K562 (cell line): ENCODE measurements around the gene LPIN1. TPM values are rescaled to one million over a fixed set of nuclear protein-coding genes. Genes with fewer than 3 reads are reported as not detected.
A peak's percentile ranks its signal among the peaks of the same experiment; 100 is the strongest.

Source experiments
- ATAC-seq: fragments of 200-7000 bp; cut with Tn5 transposase; 3 replicates; pipeline ENCODE4 v1.9.1; 2020; ENCODE audit warnings: moderate library complexity
- BruUV-seq: library from RNA; stranded (reverse); fragments of 400-500 nt; replicated peaks from 2 replicates; lab custom pipeline; 2021; lab: Mats Ljungman, UMichigan
- CTCF ChIA-PET: fragments of 300-600 bp; formaldehyde crosslinking; extraction: SDS; loops from one replicate; lab custom pipeline; 2021; ENCODE audit warnings: low intra/inter-chr PET ratio; lab: Yijun Ruan, JAX
- POLR2A ChIA-PET: fragments of 300-600, 350-650 bp; sonication (Branson Sonifier 250); formaldehyde crosslinking; extraction: SDS; loops from one replicate; lab custom pipeline; 2021; ENCODE audit warnings: antibody characterized with exemption, inconsistent platforms; lab: Yijun Ruan, JAX
- DNase-seq, 4 experiments: peaks; one replicate each; pipeline versions ENCODE4 v3.0.0 to v3.0.0-alpha.2; 2011 to 2018; ENCODE audit warnings: low spot score in 3 of 4, mixed read lengths in 3 of 4; ENCODE audit errors: extremely low read depth in 1 of 4
- FAIRE-seq: peaks from 2 replicates; lab custom pipeline; 2011; peaks lifted over from hg19 to GRCh38; lab: Jason Lieb, UNC
- H2AFZ ChIP-seq: 2 replicates; pipeline ENCODE4 v1.6.0; 2011; ENCODE audit warnings: low read depth, low read length, control low read depth, inconsistent platforms
- H3K27ac ChIP-seq: fragments of 200-600 bp; 3 replicates; pipeline ENCODE4 v1.8.0; 2011; ENCODE audit warnings: low read depth, mild to moderate bottlenecking, control low read depth, inconsistent platforms, low read length, moderate library complexity, mixed read lengths; ENCODE audit errors: extremely low read depth
- H3K27me3 ChIP-seq, 2 experiments: fragments of 300-600 bp in 1 of 2; 2 replicates in 1 of 2; 3 replicates in 1 of 2; pipeline versions ENCODE4 v1.6.0 to v1.8.0; 2011; ENCODE audit warnings: inconsistent platforms in 2 of 2, low read length in 2 of 2, mild to moderate bottlenecking in 1 of 2, mixed read lengths in 1 of 2, moderate library complexity in 1 of 2; ENCODE audit not compliant: control insufficient read depth in 2 of 2, insufficient read depth in 2 of 2
- H3K36me3 ChIP-seq: fragments of 300-600 bp; 3 replicates; pipeline ENCODE4 v1.8.0; 2011; ENCODE audit warnings: mild to moderate bottlenecking, low read length, inconsistent platforms; ENCODE audit not compliant: control insufficient read depth, insufficient read depth
- H3K4me1 ChIP-seq, 2 experiments: fragments of 200-600 bp in 1 of 2; replicated peaks in 1 of 2; 2 replicates in 1 of 2; 3 replicates in 1 of 2; pipeline versions ENCODE4 v1.5.1 to v1.8.0; 2011; ENCODE audit warnings: inconsistent platforms in 2 of 2, low read length in 2 of 2, mild to moderate bottlenecking in 1 of 2, mixed read lengths in 1 of 2, moderate library complexity in 1 of 2; ENCODE audit not compliant: control insufficient read depth in 2 of 2, insufficient read depth in 2 of 2
- H3K4me2 ChIP-seq: 2 replicates; pipeline ENCODE4 v1.6.1; 2011; ENCODE audit warnings: low read length, control low read depth, inconsistent platforms, mixed read lengths; ENCODE audit not compliant: insufficient read depth
- H3K4me3 ChIP-seq: fragments of 200-600 bp; sonication (generic), shearing (Covaris generic); 2 replicates; pipeline ENCODE4 v1.5.1; 2016; ENCODE audit warnings: control low read depth, inconsistent platforms
- H3K79me2 ChIP-seq: fragments of 200-600 bp; 3 replicates; pipeline ENCODE4 v1.8.0; 2011; ENCODE audit warnings: low read length, inconsistent platforms; ENCODE audit not compliant: control insufficient read depth, insufficient read depth
- H3K9ac ChIP-seq, 2 experiments: 2 replicates each; pipeline versions ENCODE4 v1.6.0 to v1.6.1; 2011; ENCODE audit warnings: low read depth in 2 of 2, low read length in 2 of 2, control low read depth in 1 of 2, inconsistent platforms in 1 of 2, mild to moderate bottlenecking in 1 of 2, mixed read lengths in 1 of 2; ENCODE audit not compliant: insufficient read depth in 1 of 2
- H3K9me1 ChIP-seq: one replicate; pipeline ENCODE4 v1.6.0; 2011; ENCODE audit warnings: inconsistent platforms, mild to moderate bottlenecking, low read length, moderate library complexity; ENCODE audit not compliant: control insufficient read depth, insufficient read depth
- H3K9me3 ChIP-seq: replicated peaks from 2 replicates; pipeline ENCODE4 v1.5.1; 2011; ENCODE audit warnings: low read depth, low read length, inconsistent platforms; ENCODE audit not compliant: control insufficient read depth, insufficient read depth
- H4K20me1 ChIP-seq: replicated peaks from 2 replicates; pipeline ENCODE4 v1.6.1; 2011; ENCODE audit warnings: low read length, inconsistent platforms, mixed read lengths; ENCODE audit not compliant: control insufficient read depth, insufficient read depth
- BCOR ChIP-seq: fragments of 450-650 bp; IDR thresholded peaks from 2 replicates; pipeline ENCODE4 v1.6.1; 2016
- DACH1 ChIP-seq: fragments of 450-650 bp; IDR thresholded peaks from 2 replicates; pipeline ENCODE4 v1.6.1; 2018; ENCODE audit not compliant: partially characterized antibody
- HNRNPH1 ChIP-seq: fragments of 200-400 bp; formaldehyde crosslinking; optimal IDR thresholded peaks from 2 replicates; pipeline ENCODE3; 2017; ENCODE audit warnings: low read depth, mild to moderate bottlenecking, low read length, moderate library complexity
- L3MBTL2 ChIP-seq: fragments of 450-650 bp; IDR thresholded peaks from 2 replicates; pipeline ENCODE4 v1.6.1; 2016; ENCODE audit warnings: mild to moderate bottlenecking, moderate library complexity
- MCM2 ChIP-seq: fragments of 450-650 bp; IDR thresholded peaks from 2 replicates; pipeline ENCODE4 v1.6.1; 2017; ENCODE audit warnings: low read depth, mild to moderate bottlenecking
- NONO ChIP-seq, 2 experiments: fragments of 200-400 bp in 1 of 2; fragments of 450-650 bp in 1 of 2; formaldehyde crosslinking in 1 of 2; IDR thresholded peaks; 2 replicates each; pipeline ENCODE4 v1.6.1; 2017; ENCODE audit warnings: low read depth in 2 of 2, mild to moderate bottlenecking in 2 of 2, moderate library complexity in 2 of 2, low read length in 1 of 2
- SUPT5H ChIP-seq: fragments of 450-650 bp; IDR thresholded peaks from 2 replicates; pipeline ENCODE4 v1.6.1; 2016
- THRAP3 ChIP-seq: fragments of 450-650 bp; IDR thresholded peaks from 2 replicates; pipeline ENCODE4 v1.6.1; 2016; ENCODE audit warnings: mild to moderate bottlenecking, inconsistent platforms, borderline replicate concordance
- WGBS: fragments of 100-300 bp; shearing (Covaris generic); methylation state at CpG from one replicate; pipeline ENCODE4 v1.1.6; 2016; ENCODE audit warnings: low coverage, mixed read lengths; ENCODE audit not compliant: insufficient coverage; ENCODE audit errors: missing lambda C conversion rate; 5-methylcytosine and 5-hydroxymethylcytosine counted together
- in situ Hi-C: fragments of 300-500 bp; cut with MboI; formaldehyde crosslinking; loops from 4 replicates; pipeline ENCODE4 v1.15.0; 2018; ENCODE audit warnings: inconsistent platforms, mixed read lengths
- intact Hi-C: fragments of 100-400 bp; cut with micrococcal nuclease; formaldehyde crosslinking; loops from 2 replicates; pipeline ENCODE4 v1.14.2; 2022
- polyA plus RNA-seq, 8 experiments: library from polyadenylated mRNA; depleted of rRNA in 4 of 8; stranded (reverse) in 5 of 8; unstranded in 3 of 8; fragments of >200 nt; fragmentation: Nextera tagmentation in 2 of 8; fragmentation: Illumina TruSeq in 1 of 8; extraction: Ambion mirVana in 2 of 8; extraction: Trizol in 1 of 8; gene quantifications; 2 replicates each; pipeline versions ENCODE4 v1.2.1 to v1.2.3, GENCODE V29; 2011 to 2014; ENCODE audit warnings: inconsistent platforms in 1 of 8, missing spikeins in 1 of 8
- total RNA-seq, 7 experiments: library from RNA; depleted of rRNA in 6 of 7; stranded (reverse); fragments of >200 nt in 6 of 7; fragmentation: Illumina TruSeq in 2 of 7; extraction: Trizol in 2 of 7; gene quantifications; 2 replicates each; pipeline versions ENCODE4 v1.2.1 to v1.2.3, GENCODE V29; 2011 to 2021; ENCODE audit warnings: low replicate concordance in 1 of 7
- TF ChIP-seq, protein P1 (sequence below): sonication (generic); formaldehyde crosslinking; IDR thresholded peaks from 2 replicates; pipeline ENCODE4 v1.9.0; 2022; ENCODE audit warnings: mild to moderate bottlenecking, missing genetic modification reagents
- TF ChIP-seq, protein P2 (sequence below): fragments of 450-650 bp; IDR thresholded peaks from 2 replicates; pipeline ENCODE4 v1.6.1; 2016; ENCODE audit warnings: mild to moderate bottlenecking, moderate library complexity

The LPIN1 gene
- total and polyA plus RNA-seq, 9 of the 15 experiments (the other 6 are each of a cell fraction or from before 2014, with no cell fraction given) = 9.2 to 84.0 (median 27.8) TPM

DNA sequence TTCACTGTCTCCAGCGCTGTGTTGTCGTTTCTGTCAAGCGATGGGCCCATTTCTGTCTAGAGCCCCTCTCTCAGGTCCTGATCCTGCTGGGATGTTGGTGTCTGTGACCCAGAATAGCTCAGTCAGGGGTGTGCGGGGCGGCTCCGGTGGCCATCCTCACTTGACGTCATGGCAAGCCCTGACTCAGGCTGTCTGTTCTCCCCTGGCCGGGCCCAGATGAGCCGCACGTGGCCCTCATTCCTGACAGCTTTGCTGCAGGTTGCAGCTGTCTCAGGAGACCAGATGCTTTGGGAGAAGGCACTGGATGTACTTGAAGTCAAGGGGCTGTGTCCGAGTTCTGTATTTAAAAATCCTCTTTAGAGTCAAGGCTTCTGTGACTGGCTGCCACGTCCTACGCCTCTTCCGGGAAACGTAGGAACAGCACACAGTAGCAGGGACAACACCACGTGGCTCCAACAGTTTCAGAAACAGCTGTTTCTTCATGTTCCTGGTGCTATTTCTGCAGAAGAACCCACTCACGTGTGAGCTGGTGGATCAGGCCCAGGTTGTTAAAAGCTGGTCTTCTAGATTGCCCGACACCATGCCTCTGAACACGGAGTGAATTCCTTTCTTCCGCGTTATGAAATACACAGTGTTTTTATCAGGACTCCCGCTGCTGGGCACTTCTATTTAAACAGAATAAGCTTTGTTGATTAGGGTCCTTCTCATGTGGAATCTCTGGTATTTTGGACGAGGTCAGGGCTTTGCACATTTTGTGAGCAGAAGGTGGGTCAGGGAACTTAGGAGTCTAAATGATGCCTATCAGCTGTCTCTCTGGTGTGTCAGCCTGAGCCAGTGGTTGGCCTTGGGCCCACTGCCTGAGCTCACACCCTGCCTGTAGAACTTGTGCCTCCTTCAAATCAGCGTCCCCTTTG is 48.2 kb upstream of the LPIN1 start:
- peak; percentile 36; the same call in 1 of the 2 replicates for TF ChIP-seq L3MBTL2
- no peak for TF ChIP-seq HNRNPH1
- peak; percentile 23 for TF ChIP-seq DACH1
- TF ChIP-seq SUPT5H = no peak
- TF ChIP-seq, protein P1, sequence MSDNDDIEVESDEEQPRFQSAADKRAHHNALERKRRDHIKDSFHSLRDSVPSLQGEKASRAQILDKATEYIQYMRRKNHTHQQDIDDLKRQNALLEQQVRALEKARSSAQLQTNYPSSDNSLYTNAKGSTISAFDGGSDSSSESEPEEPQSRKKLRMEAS (CRISPR knock-in tag) = 0 out of 2 replicates have a peak, but pooled peaks have one; percentile 19
- TF ChIP-seq NONO (IDR thresholded peaks at IDR 0.05; ENCODE audit: low read depth in 2 of 2, low read length in 1 of 2) = no peak
- TF ChIP-seq, protein P2, sequence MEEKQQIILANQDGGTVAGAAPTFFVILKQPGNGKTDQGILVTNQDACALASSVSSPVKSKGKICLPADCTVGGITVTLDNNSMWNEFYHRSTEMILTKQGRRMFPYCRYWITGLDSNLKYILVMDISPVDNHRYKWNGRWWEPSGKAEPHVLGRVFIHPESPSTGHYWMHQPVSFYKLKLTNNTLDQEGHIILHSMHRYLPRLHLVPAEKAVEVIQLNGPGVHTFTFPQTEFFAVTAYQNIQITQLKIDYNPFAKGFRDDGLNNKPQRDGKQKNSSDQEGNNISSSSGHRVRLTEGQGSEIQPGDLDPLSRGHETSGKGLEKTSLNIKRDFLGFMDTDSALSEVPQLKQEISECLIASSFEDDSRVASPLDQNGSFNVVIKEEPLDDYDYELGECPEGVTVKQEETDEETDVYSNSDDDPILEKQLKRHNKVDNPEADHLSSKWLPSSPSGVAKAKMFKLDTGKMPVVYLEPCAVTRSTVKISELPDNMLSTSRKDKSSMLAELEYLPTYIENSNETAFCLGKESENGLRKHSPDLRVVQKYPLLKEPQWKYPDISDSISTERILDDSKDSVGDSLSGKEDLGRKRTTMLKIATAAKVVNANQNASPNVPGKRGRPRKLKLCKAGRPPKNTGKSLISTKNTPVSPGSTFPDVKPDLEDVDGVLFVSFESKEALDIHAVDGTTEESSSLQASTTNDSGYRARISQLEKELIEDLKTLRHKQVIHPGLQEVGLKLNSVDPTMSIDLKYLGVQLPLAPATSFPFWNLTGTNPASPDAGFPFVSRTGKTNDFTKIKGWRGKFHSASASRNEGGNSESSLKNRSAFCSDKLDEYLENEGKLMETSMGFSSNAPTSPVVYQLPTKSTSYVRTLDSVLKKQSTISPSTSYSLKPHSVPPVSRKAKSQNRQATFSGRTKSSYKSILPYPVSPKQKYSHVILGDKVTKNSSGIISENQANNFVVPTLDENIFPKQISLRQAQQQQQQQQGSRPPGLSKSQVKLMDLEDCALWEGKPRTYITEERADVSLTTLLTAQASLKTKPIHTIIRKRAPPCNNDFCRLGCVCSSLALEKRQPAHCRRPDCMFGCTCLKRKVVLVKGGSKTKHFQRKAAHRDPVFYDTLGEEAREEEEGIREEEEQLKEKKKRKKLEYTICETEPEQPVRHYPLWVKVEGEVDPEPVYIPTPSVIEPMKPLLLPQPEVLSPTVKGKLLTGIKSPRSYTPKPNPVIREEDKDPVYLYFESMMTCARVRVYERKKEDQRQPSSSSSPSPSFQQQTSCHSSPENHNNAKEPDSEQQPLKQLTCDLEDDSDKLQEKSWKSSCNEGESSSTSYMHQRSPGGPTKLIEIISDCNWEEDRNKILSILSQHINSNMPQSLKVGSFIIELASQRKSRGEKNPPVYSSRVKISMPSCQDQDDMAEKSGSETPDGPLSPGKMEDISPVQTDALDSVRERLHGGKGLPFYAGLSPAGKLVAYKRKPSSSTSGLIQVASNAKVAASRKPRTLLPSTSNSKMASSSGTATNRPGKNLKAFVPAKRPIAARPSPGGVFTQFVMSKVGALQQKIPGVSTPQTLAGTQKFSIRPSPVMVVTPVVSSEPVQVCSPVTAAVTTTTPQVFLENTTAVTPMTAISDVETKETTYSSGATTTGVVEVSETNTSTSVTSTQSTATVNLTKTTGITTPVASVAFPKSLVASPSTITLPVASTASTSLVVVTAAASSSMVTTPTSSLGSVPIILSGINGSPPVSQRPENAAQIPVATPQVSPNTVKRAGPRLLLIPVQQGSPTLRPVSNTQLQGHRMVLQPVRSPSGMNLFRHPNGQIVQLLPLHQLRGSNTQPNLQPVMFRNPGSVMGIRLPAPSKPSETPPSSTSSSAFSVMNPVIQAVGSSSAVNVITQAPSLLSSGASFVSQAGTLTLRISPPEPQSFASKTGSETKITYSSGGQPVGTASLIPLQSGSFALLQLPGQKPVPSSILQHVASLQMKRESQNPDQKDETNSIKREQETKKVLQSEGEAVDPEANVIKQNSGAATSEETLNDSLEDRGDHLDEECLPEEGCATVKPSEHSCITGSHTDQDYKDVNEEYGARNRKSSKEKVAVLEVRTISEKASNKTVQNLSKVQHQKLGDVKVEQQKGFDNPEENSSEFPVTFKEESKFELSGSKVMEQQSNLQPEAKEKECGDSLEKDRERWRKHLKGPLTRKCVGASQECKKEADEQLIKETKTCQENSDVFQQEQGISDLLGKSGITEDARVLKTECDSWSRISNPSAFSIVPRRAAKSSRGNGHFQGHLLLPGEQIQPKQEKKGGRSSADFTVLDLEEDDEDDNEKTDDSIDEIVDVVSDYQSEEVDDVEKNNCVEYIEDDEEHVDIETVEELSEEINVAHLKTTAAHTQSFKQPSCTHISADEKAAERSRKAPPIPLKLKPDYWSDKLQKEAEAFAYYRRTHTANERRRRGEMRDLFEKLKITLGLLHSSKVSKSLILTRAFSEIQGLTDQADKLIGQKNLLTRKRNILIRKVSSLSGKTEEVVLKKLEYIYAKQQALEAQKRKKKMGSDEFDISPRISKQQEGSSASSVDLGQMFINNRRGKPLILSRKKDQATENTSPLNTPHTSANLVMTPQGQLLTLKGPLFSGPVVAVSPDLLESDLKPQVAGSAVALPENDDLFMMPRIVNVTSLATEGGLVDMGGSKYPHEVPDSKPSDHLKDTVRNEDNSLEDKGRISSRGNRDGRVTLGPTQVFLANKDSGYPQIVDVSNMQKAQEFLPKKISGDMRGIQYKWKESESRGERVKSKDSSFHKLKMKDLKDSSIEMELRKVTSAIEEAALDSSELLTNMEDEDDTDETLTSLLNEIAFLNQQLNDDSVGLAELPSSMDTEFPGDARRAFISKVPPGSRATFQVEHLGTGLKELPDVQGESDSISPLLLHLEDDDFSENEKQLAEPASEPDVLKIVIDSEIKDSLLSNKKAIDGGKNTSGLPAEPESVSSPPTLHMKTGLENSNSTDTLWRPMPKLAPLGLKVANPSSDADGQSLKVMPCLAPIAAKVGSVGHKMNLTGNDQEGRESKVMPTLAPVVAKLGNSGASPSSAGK = peak; percentile 37; the same call in 1 of the 2 replicates
- no peak for TF ChIP-seq BCOR
- TF ChIP-seq THRAP3 = no peak
- no peak for TF ChIP-seq MCM2
- TF ChIP-seq, all 486 proteins: peak for 4
- Histone ChIP-seq H3K9ac (peak overlapping the region in 1 of 2 experiments; percentile 28; a peak in 1 of 4 replicates), H3K9me3 (no peaks in the 10 kb centered on the region), H3K27me3 (0 out of 5 replicates have a peak, but pooled peaks cover 0 to 6% of the 10 kb centered on the region in 2 experiments), H3K4me1 (peaks cover 0 to 14% of the 10 kb centered on the region in 2 experiments; a peak in 2 of 5 replicates), H3K36me3 (no peaks in the 10 kb centered on the region), H3K79me2 (no peaks in the 10 kb centered on the region), H2AFZ (peak overlapping the region; percentile 69), H3K4me3 (no peak overlapping the region), H4K20me1 (no peaks in the 10 kb centered on the region), H3K27ac (no peak overlapping the region), H3K4me2 (no peak overlapping the region), H3K9me1 (no peaks in the 10 kb centered on the region)
- POLR2A ChIA-PET = interaction anchor here (1.0 to 1.5 kb wide), 3 partner anchors 13 to 46 kb away, joined by 3 to 11 read pairs (median 5); no protein-coding TSS in a partner anchor
- FAIRE-seq (peak; percentile 65), ATAC-seq (peak; percentile 20; the same call in 2 of the 3 replicates), DNase-seq (no peak)
- intact Hi-C loops (no loop called here), in situ Hi-C loops (no loop called here)
- WGBS = 46% methylated on average over 24 of the region's 24 CpGs
- no TSS peak for BruUV-seq
- CTCF ChIA-PET = no interaction called here
